ENCODE data around the gene NDUFB1. TPM values are rescaled to one million over a fixed set of nuclear protein-coding genes. Genes with fewer than 3 reads are reported as not detected.
A peak's percentile ranks its signal among the peaks of the same experiment; 100 is the strongest.

The NDUFB1 gene
- total and polyA plus RNA-seq, 2 of the 13 experiments (the other 11 are each of a cell fraction or from before 2014, with no cell fraction given): 181 to 281 TPM

DNA sequence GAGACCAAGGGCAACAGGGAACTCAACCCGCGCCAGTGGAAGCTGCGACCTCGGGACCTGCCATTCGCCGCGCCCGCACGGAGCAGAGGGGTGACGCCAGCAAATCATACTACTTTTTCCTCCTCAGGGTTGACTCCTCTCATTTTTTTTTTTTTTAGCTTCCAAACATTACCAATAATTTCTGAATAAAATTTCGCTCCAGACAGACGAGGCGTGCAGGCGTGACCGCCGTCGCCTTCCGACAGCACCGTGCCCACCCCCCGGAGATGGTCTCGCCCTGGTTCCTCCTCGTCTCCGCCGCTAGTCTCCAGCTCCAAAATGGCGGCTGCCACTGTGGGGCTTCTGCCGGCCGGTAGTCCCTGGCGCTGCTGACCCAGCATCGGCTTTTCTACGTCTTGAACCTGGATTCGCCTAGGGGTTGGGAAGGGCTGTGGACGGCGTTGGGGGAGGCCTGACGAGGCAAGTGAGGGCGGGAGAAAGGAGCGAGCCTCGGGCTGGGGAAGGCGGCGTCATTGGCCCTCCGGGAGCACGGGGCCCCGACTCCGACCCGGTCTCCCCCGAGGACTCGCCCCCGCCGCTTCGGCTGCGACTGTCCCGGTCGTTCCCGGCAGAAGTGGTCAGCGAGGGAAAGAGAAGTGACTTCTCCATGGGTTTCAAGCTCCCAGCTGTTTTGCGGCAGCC is at the start of gene NDUFB1, which contains the start of gene CPSF2 (continued):
- TF ChIP-seq MYNN (CRISPR knock-in tag; IDR thresholded peaks at IDR 0.05; ENCODE audit: low read depth) (no peak; the same call in 1 of the 2 replicates), ZMYM2 (CRISPR knock-in tag; IDR thresholded peaks at IDR 0.05) (no peak), ZNF790 (CRISPR knock-in tag; IDR thresholded peaks at IDR 0.05; ENCODE audit: borderline replicate concordance) (no peak), ZNF572 (CRISPR knock-in tag; IDR thresholded peaks at IDR 0.05) (no peak), ERF (CRISPR knock-in tag; IDR thresholded peaks at IDR 0.05) (peak; percentile 63; the same call in 1 of the 2 replicates), PAX8 (CRISPR knock-in tag; IDR thresholded peaks at IDR 0.05; ENCODE audit: borderline replicate concordance) (no peak), KLF12 (CRISPR knock-in tag; IDR thresholded peaks at IDR 0.05; ENCODE audit: borderline replicate concordance) (no peak), HMG20A (CRISPR knock-in tag; IDR thresholded peaks at IDR 0.05; ENCODE audit: borderline replicate concordance) (no peak), SRSF1 (optimal IDR thresholded peaks at IDR 0.05; ENCODE audit: low read depth, low read length) (no peak), ETV6 (CRISPR knock-in tag; conservative IDR thresholded peaks at IDR 0.05) (no peak), RAD51 (IDR thresholded peaks at IDR 0.05; ENCODE audit: borderline replicate concordance) (no peak), ZNF460 (CRISPR knock-in tag; IDR thresholded peaks at IDR 0.05; ENCODE audit: borderline replicate concordance) (no peak), ZNF484 (CRISPR knock-in tag; IDR thresholded peaks at IDR 0.05; ENCODE audit: borderline replicate concordance, low read depth) (no peak), ZFP82 (CRISPR knock-in tag; IDR thresholded peaks at IDR 0.05; ENCODE audit: borderline replicate concordance) (peak; percentile 46; the same call in 1 of the 2 replicates), PHF21A (CRISPR knock-in tag; IDR thresholded peaks at IDR 0.05) (peak; percentile 3; the same call in 1 of the 2 replicates), FOXC1 (CRISPR knock-in tag; IDR thresholded peaks at IDR 0.05; ENCODE audit: borderline replicate concordance) (peak; percentile 92), ZSCAN31 (CRISPR knock-in tag; IDR thresholded peaks at IDR 0.05; ENCODE audit: low read depth) (peak; percentile 62), KDM3A (CRISPR knock-in tag; IDR thresholded peaks at IDR 0.05; ENCODE audit: low read depth) (no peak), ZNF235 (CRISPR knock-in tag; IDR thresholded peaks at IDR 0.05; ENCODE audit: borderline replicate concordance) (no peak), ZBTB3 (CRISPR knock-in tag; IDR thresholded peaks at IDR 0.05; ENCODE audit: borderline replicate concordance, low read depth) (no peak)
- TF ChIP-seq, protein P1, sequence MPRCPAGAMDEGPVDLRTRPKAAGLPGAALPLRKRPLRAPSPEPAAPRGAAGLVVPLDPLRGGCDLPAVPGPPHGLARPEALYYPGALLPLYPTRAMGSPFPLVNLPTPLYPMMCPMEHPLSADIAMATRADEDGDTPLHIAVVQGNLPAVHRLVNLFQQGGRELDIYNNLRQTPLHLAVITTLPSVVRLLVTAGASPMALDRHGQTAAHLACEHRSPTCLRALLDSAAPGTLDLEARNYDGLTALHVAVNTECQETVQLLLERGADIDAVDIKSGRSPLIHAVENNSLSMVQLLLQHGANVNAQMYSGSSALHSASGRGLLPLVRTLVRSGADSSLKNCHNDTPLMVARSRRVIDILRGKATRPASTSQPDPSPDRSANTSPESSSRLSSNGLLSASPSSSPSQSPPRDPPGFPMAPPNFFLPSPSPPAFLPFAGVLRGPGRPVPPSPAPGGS (CRISPR knock-in tag; IDR thresholded peaks at IDR 0.05): peak; percentile 69; the same call in 1 of the 2 replicates
- TF ChIP-seq, protein P2, sequence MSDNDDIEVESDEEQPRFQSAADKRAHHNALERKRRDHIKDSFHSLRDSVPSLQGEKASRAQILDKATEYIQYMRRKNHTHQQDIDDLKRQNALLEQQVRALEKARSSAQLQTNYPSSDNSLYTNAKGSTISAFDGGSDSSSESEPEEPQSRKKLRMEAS (IDR thresholded peaks at IDR 0.05): peak; percentile 63
- TF ChIP-seq, protein P3, sequence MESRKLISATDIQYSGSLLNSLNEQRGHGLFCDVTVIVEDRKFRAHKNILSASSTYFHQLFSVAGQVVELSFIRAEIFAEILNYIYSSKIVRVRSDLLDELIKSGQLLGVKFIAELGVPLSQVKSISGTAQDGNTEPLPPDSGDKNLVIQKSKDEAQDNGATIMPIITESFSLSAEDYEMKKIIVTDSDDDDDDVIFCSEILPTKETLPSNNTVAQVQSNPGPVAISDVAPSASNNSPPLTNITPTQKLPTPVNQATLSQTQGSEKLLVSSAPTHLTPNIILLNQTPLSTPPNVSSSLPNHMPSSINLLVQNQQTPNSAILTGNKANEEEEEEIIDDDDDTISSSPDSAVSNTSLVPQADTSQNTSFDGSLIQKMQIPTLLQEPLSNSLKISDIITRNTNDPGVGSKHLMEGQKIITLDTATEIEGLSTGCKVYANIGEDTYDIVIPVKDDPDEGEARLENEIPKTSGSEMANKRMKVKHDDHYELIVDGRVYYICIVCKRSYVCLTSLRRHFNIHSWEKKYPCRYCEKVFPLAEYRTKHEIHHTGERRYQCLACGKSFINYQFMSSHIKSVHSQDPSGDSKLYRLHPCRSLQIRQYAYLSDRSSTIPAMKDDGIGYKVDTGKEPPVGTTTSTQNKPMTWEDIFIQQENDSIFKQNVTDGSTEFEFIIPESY (CRISPR knock-in tag; IDR thresholded peaks at IDR 0.05): no peak
- TF ChIP-seq, protein P4, sequence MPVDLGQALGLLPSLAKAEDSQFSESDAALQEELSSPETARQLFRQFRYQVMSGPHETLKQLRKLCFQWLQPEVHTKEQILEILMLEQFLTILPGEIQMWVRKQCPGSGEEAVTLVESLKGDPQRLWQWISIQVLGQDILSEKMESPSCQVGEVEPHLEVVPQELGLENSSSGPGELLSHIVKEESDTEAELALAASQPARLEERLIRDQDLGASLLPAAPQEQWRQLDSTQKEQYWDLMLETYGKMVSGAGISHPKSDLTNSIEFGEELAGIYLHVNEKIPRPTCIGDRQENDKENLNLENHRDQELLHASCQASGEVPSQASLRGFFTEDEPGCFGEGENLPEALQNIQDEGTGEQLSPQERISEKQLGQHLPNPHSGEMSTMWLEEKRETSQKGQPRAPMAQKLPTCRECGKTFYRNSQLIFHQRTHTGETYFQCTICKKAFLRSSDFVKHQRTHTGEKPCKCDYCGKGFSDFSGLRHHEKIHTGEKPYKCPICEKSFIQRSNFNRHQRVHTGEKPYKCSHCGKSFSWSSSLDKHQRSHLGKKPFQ (CRISPR knock-in tag; IDR thresholded peaks at IDR 0.05; ENCODE audit: insufficient replicate concordance): no peak

All from HepG2 (cell line).